ENCODE measurements around the gene LRPAP1. TPM values are rescaled to one million over a fixed set of nuclear protein-coding genes. Genes with fewer than 3 reads are reported as not detected.

The LRPAP1 gene
- total and polyA plus RNA-seq, 2 donors (not counting 1 experiment from before 2014, with no cell fraction given): 62.9 to 80.5 TPM

DNA sequence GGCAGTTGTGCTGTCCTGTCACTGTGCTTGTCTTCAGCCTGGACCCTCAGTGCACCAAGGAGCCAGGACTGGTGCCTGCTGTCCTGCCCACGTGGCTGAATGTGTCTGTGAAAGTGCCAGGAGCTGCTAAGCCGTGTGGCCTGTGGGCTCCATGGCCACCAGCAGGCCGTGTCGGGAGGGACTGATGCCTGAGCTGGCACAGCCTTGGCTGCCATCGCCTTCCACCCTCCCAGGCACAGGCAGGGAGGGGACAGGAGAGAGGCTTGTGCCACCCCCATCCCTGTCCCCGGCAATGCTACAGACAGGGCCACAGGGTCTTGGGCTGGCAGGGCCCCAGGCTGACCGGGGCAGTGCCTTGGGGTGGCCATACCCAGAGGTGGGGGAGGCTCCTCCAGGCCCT lies 44.4 kb downstream of the LRPAP1 start:
- H4K20me1 ChIP-seq (ENCODE audit: control insufficient read depth, extremely low read depth, insufficient read depth, low read length): no peaks in the 10 kb centered on the region
- H3K27me3 ChIP-seq (ENCODE audit: control insufficient read depth, insufficient read depth, low read length): peaks cover 29% of the 10 kb centered on the region
- DNase-seq (ENCODE audit: low read depth in 2 of 2): no peak
- no peak overlapping the region for H3K4me3 ChIP-seq (replicated peaks in 1 of 4; ENCODE audit: control extremely low read depth in 1 of 4, insufficient read depth in 1 of 4, low read depth in 3 of 4, low read length in 4 of 4)
- H3K9ac ChIP-seq (ENCODE audit: insufficient read depth, low read length): no peak overlapping the region
- H3K9me3 ChIP-seq (ENCODE audit: control insufficient read depth, insufficient read depth, low read depth, low read length): no peaks in the 10 kb centered on the region
- H3K79me2 ChIP-seq (ENCODE audit: control insufficient read depth, insufficient read depth, low read length): no peaks in the 10 kb centered on the region
- no peaks in the 10 kb centered on the region for H3K4me1 ChIP-seq (ENCODE audit: control insufficient read depth, extremely low read depth, insufficient read depth, low read length)
- no peak overlapping the region for H3K27ac ChIP-seq (ENCODE audit: insufficient read depth, low read length)
- H3K4me2 ChIP-seq (ENCODE audit: extremely low read depth, insufficient read depth, low read length): no peak overlapping the region
- TF ChIP-seq EZH2 (IDR thresholded peaks at IDR 0.05; ENCODE audit: low read length, missing control alignments) (no peak), CTCF (conservative IDR thresholded peaks at IDR 0.05 in 1 of 2, IDR thresholded peaks at IDR 0.05 in 1 of 2; ENCODE audit: low read depth in 1 of 2, low read length in 2 of 2) (no peak)
- no peak overlapping the region for H2AFZ ChIP-seq (ENCODE audit: low read length)
- no peaks in the 10 kb centered on the region for H3K36me3 ChIP-seq (ENCODE audit: control insufficient read depth, insufficient read depth, low read length)

DNA sequence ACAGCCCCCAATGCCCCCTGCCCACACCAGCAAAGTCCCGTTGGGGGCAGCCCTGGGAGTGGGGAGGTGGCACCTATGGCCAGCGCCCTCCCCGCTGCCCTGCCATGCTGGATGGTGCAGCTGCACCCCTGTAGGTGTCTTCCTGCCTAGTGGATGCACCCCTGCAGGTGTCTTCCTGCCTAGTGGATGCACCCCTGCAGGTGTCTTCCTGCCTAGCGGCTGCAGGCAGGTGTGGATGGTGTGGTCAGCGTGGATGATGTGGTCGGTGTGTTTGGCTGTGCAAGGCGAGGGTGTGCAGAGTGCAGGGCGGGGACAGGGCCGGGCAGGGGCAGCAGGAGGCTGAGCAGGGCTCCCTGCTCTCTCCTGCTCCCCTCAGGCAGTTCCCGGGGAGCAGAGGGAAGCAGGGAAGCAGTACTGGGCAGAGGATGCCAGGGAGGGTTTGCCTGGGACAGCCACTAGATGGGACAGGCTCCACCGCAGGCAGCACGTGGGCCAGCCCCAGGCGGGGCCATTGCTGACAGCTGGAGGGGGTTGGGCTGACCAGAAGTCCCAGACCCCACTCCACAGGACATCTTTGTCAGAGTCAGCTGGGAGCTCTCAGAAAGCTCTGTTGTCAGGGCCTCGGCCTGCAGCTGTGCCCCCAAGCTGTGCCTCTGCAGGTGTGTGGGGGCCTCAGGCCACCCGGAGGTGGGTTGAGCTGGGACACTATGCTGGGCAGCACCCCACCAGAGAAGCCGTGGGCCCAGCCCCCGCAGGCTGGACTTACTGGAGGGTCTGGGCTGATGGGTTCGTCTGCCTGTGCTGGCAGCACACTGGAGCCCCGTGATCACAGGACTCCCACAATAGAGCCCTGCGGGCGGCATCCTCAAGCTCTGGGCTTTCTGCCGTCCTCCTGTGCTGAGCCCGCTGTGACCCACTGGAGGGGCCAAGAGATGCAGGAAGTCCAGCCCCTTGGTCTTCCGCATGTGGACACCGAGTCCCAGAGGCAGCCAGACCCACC lies 45.4 kb downstream of the LRPAP1 start:
- Histone ChIP-seq H3K36me3 (ENCODE audit: control insufficient read depth, insufficient read depth, low read length) (no peaks in the 10 kb centered on the region), H4K20me1 (ENCODE audit: control insufficient read depth, extremely low read depth, insufficient read depth, low read length) (no peaks in the 10 kb centered on the region), H3K4me3 (replicated peaks in 1 of 4; ENCODE audit: control extremely low read depth in 1 of 4, insufficient read depth in 1 of 4, low read depth in 3 of 4, low read length in 4 of 4) (no peak overlapping the region), H3K27me3 (ENCODE audit: control insufficient read depth, insufficient read depth, low read length) (peaks cover 26% of the 10 kb centered on the region), H3K4me2 (ENCODE audit: extremely low read depth, insufficient read depth, low read length) (no peak overlapping the region), H3K9ac (ENCODE audit: insufficient read depth, low read length) (no peak overlapping the region), H3K27ac (ENCODE audit: insufficient read depth, low read length) (no peak overlapping the region), H3K79me2 (ENCODE audit: control insufficient read depth, insufficient read depth, low read length) (no peaks in the 10 kb centered on the region), H3K9me3 (ENCODE audit: control insufficient read depth, insufficient read depth, low read depth, low read length) (no peaks in the 10 kb centered on the region), H2AFZ (ENCODE audit: low read length) (no peak overlapping the region), H3K4me1 (ENCODE audit: control insufficient read depth, extremely low read depth, insufficient read depth, low read length) (no peaks in the 10 kb centered on the region)
- no peak for TF ChIP-seq CTCF (conservative IDR thresholded peaks at IDR 0.05 in 1 of 2, IDR thresholded peaks at IDR 0.05 in 1 of 2; ENCODE audit: low read depth in 1 of 2, low read length in 2 of 2)
- TF ChIP-seq EZH2 (IDR thresholded peaks at IDR 0.05; ENCODE audit: low read length, missing control alignments): no peak
- no peak for DNase-seq (ENCODE audit: low read depth in 2 of 2)

DNA sequence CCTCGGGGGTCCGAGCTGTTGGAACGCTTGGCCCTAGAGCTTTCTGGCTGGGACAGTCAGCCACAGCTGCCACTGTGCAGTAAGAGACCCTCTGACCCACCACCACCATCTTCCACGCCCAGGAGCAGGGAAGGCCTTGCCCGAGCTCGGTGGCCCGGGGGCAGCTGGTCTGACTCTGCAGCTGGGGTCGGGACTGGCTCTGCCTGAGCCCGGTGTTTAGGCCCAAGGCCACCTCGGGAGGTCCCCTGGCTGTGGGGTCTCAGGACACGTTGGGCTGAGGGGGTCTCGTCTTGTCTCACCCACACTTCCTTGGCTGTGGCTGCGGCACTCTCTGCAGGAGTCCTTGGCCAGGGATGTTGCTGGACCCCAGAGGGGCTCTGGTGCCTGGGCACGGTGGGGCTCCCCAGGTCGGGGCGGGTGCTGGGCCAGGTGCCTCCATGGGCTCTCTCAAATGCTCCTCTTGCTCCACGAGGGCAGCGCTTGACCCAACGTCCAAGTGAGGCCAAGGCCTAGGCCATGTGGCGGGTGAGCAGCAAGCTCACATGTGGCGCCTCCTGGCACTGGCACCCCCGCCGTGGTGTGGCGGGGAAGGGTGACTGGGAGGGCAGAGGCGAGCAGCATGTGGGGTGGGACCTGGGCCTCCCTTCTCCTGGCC lies 46.2 kb downstream of the LRPAP1 start:
- Histone ChIP-seq H3K79me2 (ENCODE audit: control insufficient read depth, insufficient read depth, low read length) (no peaks in the 10 kb centered on the region), H3K9me3 (ENCODE audit: control insufficient read depth, insufficient read depth, low read depth, low read length) (no peaks in the 10 kb centered on the region), H4K20me1 (ENCODE audit: control insufficient read depth, extremely low read depth, insufficient read depth, low read length) (no peaks in the 10 kb centered on the region), H2AFZ (ENCODE audit: low read length) (no peak overlapping the region), H3K9ac (ENCODE audit: insufficient read depth, low read length) (no peak overlapping the region), H3K4me2 (ENCODE audit: extremely low read depth, insufficient read depth, low read length) (no peak overlapping the region), H3K27ac (ENCODE audit: insufficient read depth, low read length) (no peak overlapping the region), H3K27me3 (ENCODE audit: control insufficient read depth, insufficient read depth, low read length) (peaks cover 19% of the 10 kb centered on the region), H3K4me1 (ENCODE audit: control insufficient read depth, extremely low read depth, insufficient read depth, low read length) (no peaks in the 10 kb centered on the region), H3K4me3 (replicated peaks in 1 of 4; ENCODE audit: control extremely low read depth in 1 of 4, insufficient read depth in 1 of 4, low read depth in 3 of 4, low read length in 4 of 4) (no peak overlapping the region), H3K36me3 (ENCODE audit: control insufficient read depth, insufficient read depth, low read length) (no peaks in the 10 kb centered on the region)
- TF ChIP-seq CTCF (conservative IDR thresholded peaks at IDR 0.05 in 1 of 2, IDR thresholded peaks at IDR 0.05 in 1 of 2; ENCODE audit: low read depth in 1 of 2, low read length in 2 of 2) (no peak), EZH2 (IDR thresholded peaks at IDR 0.05; ENCODE audit: low read length, missing control alignments) (no peak)
- DNase-seq (ENCODE audit: low read depth in 2 of 2): no peak

Measured in fibroblast of lung (primary cell).